ENCODE results near the gene ZBTB20.

ZBTB20 gene

DNA sequence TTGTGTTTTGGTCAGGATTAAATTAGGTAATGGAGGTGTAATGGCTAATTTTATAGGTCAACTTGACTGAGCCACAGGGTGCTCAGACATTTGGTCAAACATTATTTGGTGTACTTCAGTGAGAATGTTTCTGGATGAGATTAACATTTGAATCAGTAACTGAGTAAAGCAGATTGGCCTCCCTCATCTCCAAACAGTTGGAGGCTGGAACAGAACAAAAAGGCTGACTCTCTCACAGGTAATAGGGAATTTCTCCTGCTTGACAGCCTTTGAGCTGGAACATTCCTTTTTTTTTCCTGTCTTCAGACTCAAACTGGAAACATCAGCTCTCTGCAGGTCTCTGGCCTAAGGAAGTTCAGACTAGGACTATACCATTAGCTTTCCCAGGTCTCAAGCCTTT is 280.7 kb downstream of the ZBTB20 start:
- no peak for DNase-seq

DNA sequence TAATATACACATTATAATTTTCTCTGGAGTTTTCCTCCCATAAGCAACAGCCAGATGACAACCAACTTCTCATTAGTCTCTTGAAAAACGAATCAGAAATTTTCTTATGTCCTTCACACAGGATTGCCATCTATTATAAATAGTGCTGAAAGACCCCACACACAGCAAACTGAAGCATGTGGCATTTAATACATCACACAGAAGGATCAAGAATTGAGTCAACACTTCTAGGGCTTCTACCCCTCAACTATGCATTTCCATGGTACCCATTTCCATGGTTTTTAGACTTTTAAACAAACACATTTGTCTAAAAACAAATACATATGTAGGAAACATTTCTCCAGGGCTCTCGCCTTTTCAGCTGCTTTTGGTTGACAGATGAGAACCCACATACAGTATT is 282.1 kb downstream of the ZBTB20 start:
- DNase-seq, result no peak

DNA sequence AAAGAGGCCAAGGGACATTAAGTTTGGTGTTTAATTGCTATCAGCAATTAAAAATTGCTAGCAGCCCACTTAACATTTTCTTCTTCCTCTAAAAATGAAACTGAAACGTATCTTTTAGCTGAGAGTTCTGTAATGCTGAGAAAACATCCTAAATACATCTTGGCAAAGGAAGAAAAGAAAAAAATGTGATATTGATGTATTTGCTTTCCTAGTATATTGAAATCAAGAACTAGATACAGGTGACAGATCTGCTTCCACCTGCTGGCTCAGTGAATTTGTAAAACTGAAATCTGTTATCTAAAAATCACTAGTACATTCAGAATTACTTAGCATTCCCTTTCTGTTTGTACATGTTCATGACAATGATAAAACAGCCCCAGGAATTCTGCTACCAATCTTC is 283.2 kb downstream of the ZBTB20 start:
- DNase-seq, result no peak

DNA sequence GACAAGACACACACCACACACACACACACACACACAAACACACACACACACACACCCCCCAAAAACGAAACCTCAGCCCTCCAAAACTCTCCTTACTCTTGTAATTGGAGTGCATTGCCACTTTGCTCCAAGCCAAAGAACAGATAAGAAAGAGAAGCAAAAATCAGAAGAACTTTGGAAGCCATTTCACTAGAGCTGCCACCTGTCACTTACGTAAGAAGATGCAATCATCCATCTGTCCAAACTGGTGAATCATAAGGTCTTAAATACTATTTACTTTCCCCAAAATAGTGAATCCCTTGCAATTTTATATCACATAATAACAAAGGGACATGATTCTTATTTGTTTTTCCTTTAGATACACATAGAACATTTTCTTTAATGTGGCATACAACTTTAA is 285.4 kb downstream of the ZBTB20 start:
- DNase-seq, result no peak

DNA sequence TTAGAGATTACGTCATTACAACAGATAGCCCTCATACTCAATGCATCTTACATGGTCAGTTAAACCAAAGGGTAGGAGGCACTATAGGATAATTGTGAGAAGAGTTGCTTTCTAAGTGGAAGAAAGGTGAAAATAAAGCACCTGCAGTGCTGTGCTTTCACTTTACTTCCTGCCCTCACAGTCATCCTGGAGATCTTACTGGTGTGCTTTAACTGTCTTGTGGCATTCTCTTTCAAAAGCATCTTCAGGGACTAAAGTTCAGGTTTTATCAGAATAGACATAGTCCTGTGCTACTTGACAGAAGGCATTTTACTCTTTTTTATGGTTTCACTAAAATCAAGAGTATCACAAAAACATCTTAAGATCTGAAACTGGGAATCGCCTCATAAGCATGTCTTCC is 286.6 kb downstream of the ZBTB20 start:
- DNase-seq, result no peak

DNA sequence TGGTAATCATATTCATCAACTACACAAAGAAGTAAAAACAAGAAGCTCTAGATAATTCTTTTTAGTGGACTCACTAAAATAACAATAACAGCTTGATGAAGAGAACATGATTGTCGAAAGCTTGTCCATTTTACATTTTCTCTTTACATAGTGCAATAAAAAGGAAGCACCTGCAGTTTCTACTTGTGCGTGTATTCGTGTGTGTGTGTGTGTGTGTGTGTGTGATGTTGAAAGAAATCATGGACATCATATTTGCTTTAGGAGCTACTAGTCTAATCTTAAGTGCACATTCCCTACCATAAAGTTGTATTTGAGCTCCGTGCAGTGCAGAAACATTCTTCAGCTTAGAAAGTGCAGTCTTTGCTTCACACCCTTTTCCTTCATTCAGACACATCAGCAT is 288.8 kb downstream of the ZBTB20 start:
- DNase-seq, result no peak

DNA sequence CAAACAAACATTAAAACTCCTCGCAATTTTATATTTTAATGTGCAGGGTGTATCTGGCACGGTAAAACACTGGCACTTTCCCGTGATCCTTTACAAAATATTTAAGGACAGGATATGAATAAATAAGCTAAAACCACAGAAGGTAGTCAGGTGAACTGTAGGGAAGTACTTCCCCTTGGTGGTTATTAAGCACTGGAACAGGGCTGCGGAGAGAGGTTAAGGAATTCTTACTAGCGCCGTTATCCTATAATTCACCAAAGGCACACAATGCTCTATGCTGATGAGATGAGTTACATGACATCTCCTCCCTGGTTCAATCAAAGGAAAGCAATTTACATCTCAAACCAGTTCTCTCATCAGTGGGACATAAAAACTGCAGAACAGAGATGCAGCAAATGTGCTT is 289.8 kb downstream of the ZBTB20 start:
- DNase-seq, result no peak

DNA sequence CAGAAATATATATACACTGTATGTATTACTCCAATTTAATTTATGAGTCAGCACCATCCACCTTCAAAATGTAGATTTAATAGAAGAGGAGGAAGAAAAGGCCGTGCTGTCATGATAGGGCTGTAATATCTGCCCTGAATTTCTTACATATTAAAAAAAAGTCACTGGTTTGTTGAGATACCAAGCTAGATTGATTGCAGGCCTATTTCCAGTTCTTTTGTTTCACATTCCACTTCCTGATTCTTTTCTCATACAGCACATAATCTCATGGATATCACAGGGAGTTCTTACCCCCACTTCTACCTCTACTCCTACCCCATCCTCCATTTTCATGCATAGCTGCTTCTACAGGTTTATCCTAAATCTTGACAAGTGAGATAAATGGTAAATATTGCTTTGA is 290.3 kb downstream of the ZBTB20 start:
- DNase-seq, result no peak

DNA sequence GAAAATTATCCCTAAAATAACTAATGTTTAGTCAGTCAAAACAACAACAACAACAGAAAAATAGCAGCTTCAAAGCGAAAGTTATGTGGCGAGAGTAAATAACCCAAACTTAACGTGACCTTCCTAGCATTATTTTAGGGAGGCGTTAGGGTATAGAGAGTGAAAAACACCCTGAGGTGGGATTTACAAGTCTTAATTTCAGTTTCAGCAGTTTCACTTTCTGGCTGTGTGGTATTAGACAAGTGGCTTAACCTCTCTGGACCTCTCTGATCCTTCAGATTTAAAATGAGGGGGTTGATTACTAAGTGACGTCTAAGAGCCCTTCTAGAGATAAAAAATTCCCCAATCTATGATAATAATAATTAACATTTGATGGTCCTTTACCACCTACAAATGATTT is 291.2 kb downstream of the ZBTB20 start:
- DNase-seq, result no peak

DNA sequence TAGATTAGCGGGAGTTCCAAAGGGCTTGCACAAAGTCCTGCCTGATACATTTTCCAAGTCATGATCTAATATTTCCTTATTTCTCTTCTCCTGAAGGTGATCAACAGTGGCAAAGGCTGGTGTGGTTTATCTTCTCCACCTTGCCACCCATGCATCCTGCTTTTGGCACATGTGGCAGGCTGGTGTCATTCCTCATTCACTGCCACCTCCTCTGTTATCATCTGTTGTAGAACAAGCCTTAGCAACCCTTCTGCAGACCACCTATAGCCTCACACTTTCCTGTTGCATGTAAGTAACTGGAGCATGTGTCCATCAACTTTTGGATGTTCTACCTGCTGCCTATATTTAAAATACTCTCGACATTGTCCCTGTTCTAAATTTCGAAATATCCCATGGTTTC is 294.1 kb downstream of the ZBTB20 start:
- DNase-seq, result no peak

DNA sequence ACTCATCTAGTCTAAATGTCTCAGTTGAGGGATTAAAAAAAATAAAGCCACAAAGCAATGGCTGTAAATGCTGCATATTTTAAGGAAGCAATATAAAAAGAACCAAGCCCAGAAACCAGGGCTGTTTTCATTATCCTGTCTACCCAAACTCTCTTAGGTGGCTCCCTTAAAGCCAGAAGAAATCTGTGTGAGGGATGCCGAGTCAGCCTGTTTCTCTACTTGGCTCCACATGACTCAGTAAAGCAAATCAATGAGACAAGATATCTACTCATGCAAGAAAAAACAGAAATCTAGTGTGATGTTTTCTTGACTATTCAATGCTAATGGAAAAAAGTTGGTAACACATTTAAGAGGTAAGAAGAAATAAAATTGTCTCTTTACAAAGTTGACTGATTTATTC is 296.2 kb downstream of the ZBTB20 start:
- no peak for DNase-seq

DNA sequence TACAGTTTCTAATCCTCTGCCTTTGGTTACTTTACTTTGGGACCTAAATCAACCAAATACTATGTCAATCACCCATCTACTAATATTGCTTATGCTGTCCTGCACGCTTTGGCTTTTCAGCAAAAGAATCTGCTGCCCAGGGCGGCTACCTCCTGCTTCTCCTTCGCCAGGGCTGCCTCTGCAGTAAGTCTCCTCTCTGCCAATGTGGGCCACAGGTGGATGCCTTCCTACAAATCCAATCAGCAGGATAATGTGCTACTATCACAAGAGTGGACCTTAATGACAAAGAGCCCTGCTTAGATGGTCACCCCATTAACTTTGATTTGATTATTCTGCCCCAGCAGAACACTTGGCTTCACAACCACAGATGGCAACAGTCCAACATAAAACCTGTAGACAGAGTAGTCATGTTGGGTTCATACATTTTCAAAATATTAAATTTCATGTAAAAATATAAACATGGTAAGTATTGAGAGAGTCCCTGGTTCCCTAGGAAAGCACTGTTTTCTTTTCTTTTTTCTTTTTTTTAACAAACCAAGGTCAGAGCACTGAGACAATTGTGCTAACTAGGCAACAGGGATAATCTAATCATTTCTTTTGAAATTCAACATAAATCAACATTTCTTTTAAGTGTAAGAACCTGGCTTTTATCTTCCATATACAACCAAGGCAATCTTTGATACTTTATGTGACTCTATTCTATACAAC is 298.3 kb downstream of the ZBTB20 start:
- DNase-seq, result no peak

DNA sequence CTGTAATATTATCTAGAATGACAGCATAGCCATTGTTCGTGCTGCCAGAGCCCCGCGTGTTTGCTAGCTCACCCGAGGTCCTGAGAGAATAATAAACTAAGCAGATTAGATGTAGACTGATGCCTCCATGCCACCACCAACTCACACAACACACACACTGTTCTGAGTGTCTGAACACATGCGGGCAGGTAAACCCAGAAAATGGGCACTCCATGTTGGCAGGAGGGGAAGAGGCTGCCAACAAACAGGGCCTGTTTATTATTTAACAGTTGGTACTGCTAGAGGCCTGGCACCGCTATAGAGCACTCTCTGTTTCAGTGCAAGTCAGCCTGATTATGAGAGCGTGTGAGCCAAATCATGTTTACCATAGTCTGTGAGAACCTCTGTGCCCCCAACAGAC is 299.0 kb downstream of the ZBTB20 start:
- no peak for DNase-seq

DNA sequence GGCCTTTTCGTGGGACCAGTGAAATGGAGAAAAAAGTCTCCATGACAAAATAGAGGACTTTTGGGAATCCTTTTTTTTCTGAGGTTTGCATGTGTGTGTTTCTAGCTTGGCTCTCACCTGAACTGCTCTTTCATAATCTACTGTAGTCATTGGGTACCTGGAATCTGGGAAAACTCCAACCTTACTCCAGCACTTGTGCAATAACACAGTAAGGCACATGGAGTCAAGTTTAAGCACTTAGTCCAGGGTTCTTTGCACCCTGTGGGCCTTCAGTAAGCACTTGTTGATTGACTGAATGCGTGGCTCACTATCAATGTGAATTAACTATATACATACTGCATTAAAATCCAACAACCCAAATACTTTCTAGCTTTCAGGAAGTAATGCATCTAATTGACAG is 299.5 kb downstream of the ZBTB20 start:
- DNase-seq, result no peak

DNA sequence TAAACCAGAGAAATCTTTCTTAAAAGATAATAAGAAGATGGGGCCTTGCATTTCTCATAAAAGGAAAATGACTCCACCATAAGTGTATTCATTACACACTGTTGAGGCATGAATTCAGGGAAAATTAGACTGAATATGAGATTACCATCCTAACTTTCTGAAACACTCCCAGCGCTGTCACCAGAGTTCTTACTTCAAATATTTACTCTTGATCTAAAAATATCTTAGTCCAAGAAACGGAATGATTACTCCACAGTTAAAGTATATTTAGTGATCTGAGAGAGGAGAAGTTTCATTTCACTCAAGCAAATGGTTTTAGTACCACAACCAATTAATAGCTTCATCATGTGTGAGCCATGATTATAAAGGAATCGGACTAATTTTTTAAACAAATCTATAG is 300.3 kb downstream of the ZBTB20 start:
- no peak for DNase-seq

DNA sequence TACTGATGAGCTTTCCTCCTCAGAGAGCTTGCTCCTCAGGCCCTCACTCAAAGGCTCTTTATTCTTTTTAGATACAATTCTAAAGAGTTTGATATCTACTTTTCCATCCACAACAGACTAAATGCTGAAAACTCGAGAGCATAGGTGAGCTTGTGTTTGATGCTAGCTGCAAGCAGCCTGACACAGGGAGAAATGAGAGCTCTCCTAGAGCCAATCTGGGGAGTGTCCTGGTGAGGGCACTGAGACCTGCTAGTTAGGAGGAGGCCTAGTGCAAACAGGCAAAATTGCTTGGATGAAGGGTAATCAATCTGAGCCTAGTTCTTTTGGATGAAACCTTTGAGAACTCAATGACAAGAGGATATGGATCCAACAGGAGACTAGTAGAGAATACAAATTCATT is 300.8 kb downstream of the ZBTB20 start:
- no peak for DNase-seq

DNA sequence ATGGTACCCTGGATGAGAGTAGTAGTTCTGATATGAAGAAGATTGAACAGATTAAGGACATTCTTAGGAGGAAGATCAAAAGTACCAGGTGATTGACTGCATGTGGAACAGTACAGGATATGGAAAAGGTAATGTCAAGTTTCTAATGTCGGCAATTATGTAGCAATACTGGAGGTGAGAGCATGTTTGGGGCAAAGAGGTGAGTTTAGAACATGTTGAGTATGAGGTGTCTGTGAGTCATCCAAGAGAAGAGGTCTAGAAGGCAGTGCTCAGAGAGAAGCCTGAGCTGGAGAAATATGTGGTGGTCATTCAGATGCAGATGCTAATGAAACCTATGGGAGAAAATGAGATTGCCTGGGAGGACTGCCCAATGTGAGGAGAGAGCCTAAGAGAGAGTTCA is 305.6 kb downstream of the ZBTB20 start:
- DNase-seq, result no peak

DNA sequence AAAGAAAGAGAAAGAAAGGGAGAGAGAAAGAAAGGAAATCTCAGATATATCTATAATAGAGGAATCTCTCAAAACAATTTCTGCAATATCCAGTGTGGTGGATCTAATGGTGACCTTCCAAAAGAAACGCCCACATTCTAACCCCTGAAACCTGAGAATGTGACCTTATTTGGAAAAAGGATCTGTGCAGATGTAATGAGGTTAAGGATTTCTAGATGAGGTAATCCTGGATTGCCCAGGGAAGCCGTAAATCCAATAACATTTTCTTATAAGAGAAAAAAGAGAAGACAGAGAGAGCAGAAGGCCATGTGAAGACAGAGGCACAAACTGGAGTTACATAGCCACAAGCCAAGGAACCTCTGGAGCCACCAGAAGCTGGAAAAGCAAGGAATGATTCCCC is 307.6 kb downstream of the ZBTB20 start:
- DNase-seq, result no peak

DNA sequence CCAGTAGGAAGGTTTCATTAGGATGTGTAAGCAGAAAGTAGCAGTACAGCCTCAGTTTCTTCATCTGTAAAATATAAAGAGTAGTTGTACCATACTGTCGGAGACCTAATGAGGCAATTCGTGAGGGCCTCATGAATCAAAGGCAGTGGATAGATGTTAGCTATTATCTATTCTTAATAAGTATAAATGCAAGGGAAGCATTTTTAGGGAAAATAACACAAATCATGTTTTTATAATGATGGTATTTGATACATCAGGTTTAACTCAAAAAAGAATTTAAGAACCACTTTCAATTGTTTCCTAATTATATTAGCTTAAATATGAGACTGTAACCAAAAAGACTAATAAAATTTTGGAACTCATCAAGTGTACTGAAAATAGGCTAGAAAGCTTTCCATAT is 309.1 kb downstream of the ZBTB20 start:
- no peak for DNase-seq

DNA sequence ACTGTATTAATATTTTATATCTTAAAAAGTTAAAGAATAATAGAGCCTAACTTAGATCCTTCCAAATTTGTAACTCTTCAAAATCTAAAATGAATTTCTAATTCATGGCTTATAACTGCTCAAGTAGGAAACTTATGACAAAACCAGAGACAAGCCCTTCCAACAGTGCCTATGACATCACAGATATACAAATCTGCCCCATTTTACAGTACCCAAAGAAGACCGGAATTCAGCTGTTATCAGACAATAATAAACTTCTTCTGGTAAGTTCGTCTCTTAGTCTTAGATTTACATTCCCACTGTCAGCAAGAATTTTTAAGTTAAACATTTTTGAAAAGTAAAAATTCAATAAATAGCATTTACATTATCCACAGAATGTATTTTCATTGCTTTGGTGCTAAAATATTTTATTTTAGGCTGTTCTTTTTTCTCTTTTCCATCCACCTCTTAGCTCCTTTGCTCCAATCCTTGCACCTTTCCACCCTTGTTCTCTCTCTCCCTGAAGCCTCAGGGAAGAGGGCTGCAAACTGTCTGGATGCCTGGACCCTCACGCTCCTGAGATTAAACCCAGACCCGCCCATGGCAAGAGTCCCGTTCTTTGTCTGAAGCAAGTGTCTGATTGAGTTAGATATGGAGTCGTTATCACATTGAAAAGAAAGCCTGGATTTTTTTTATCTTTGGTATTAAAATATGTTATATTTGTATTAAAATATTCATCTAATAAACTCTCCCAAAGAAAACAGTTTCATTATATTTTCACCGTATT is 312.7 kb downstream of the ZBTB20 start:
- DNase-seq, result no peak

DNA sequence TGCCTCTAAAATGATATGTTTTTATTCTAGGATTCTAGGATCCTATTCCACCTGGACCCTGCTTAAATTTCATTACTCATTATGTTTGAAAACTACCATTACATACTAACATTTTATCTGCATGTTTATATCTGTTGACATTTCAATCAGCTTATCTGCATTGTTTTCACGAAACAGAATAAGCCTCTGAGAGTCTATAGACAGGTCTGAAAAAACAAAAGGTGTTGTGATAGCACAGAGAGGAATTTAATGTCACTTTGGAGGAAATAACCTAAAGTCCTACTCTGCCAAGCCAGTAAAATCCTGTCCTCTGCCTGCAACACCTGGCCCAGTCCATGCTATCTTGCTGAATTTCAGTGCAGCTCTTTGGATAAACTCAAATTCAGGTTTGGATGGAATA is 315.2 kb downstream of the ZBTB20 start:
- DNase-seq, result no peak

DNA sequence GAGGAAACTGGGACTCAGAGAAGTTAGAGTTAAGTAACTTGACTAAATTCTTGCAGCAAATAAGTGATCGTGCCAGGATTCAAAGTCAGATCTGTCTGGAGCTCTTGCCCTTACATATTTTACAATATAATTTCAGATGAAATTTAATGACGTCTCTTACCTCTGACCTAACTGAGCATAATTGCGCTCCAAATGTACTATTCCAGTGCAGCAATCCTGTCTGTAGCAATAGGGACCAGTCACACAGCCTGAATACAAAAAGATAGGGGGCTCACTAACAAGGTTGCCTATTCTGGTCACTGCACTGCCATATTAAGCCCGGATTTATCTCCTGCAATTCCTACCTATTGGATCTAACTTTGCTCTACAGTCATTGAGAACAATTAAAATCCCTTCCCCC is 316.4 kb downstream of the ZBTB20 start:
- no peak for DNase-seq

DNA sequence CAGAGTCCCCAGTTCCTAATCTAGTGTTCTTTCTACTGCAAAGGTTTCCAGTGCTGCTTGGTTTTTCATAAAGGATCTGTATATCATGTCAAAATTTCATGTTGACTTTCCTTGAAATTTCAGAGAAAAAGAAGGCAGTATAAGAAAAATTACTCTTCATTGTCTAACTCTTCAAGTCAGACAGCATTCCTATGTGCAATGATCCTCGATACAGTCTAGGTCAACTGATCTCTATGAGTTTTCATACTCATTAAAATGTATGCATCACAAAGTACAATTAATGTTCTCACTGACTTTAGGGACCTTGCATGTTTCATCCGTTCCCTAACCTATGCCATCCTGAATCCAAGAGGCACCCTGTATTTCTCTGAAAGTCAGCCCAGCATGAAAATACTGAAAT is 317.3 kb downstream of the ZBTB20 start:
- DNase-seq, result no peak

DNA sequence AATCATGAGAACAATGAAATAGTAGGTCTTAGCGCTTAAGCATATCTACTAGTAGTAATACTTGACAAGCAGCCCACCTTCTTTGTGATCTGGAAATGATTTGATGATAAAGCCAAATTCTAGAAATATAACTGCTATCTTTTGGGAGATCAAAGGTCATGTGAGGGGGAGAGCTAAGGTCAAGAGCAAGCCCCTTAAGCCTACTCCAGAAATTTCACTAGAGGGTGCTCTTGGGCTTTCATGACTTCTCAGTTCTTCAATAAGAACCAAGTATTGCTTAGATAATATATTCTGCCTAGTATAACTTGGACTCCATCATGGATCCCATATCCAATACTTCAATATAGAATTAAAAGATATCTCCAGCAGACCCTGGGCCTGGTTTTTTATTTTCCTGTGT is 319.6 kb downstream of the ZBTB20 start:
- peak; percentile 39 for DNase-seq

DNA sequence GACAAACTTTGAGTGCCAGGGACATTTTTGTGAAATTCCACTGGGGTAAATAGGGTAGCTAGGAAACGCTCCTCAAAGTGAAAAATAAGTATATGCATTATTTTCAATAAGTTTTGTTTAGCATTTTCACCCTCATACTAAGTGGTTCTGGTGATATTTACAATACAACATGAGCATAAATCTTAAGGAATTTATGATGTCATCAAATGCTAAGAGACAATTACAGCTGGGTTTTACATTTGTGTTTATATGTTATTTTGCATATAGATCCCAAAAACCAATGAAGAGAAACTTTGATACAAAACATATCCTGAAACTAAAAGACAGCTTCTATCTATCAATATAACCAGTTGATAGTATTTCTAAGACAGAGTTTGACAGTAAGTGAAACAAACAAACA is 323.1 kb downstream of the ZBTB20 start:
- no peak for DNase-seq

Data from NCI-H748 treated with DMSO at 0.1 percent for 48 hours (cell line).